ENCODE results near the gene CDK6.

Gene CDK6

DNA sequence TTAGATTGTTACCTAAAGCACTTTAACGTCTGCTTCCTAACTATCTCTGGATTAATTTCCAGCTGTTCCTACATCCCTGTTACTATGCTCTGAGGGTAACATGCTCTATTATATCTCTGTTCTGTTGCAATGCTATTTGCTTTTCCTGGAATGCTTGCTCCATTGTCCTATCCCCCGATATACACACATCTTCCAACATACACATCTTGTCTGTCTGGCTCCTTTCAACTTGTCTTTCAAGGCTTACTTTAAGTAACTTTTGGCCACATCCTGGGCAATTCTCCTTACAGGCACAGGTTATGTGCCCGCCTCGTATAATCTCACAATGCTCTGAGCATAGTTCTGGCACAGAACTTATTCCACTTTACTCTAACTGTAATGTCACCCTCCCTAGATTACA, 96.2 kb downstream of the CDK6 start:
- DNase-seq (ENCODE audit: low read depth in 1 of 2, low spot score in 1 of 2), result no peak

DNA sequence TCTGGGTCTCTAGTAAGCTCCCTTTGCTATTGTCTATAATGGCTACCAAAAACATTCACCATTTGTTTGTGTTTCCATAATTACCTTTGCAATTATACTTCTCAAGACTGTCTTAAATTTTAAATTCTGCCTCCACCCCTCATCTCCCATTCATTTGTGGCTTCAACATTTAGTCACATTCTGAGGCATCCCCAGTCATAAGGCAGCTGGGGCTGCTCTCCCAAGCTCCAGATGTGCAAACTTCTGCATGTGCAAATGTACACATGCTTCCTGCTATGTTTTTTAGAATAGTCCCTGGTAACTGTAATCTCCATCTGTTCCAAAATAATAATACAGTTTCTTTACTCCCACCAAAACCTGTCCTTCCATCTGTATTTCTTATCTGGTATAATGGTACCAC, 97.3 kb downstream of the CDK6 start:
- DNase-seq (ENCODE audit: low read depth in 1 of 2, low spot score in 1 of 2), result no peak

DNA sequence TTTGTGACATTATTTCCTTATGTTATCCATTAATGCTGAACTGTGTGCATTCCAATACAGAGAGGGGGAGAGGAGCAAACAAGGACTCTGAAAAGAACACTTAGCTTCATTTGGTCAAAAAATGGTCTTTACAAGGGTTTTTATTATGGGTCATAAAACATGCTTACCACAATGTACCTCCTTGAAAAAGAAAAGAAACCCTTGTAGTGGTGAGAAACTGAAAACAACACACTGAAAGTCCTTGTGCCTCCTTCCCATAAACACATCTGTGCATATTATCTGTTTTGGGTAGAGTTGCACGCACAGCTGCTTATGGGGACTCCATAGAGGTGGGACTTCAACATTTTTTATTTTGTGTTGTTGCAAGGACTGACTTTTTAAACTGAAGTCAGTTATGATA, 98.7 kb downstream of the CDK6 start:
- DNase-seq (ENCODE audit: low read depth in 1 of 2, low spot score in 1 of 2), result no peak

DNA sequence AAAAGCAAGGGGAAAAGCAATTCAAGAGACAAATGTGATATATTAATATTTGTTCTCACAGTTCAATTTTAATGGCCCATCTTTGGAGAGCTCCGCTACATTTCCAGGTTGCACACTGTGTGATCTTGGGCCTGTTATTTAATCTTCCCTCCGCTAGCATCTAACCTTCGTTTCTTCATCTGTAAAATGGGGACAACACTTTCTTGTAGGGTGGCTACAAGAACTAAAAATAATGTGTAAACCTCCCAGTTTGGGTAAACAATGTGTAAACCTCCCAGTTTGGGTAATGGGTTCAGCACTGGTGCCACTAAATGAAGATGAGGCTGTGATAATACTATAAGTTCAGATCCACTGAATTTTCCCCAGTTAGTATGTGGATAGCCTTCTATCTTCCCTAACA, 99.5 kb downstream of the CDK6 start:
- no peak for DNase-seq (ENCODE audit: low read depth in 1 of 2, low spot score in 1 of 2)

DNA sequence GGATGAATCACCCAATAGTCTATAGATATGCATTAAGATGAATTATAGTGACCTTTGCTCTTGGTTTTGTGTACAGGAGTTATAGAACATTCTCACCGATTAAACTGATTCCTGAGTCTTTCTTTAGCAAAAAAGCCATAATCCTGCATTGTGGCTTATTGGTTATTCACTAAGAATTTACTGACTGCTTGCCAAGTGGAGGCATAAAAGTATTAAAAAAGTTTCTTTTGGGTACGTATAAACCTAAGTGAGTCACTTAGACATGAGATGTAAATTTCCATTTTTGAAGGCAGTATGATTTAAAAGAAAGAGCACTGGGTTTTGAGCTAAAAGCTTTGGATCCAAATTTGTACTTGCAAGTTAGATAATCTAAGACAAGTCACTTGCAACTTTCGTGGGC, 100.7 kb downstream of the CDK6 start:
- no peak for DNase-seq (ENCODE audit: low read depth in 1 of 2, low spot score in 1 of 2)

DNA sequence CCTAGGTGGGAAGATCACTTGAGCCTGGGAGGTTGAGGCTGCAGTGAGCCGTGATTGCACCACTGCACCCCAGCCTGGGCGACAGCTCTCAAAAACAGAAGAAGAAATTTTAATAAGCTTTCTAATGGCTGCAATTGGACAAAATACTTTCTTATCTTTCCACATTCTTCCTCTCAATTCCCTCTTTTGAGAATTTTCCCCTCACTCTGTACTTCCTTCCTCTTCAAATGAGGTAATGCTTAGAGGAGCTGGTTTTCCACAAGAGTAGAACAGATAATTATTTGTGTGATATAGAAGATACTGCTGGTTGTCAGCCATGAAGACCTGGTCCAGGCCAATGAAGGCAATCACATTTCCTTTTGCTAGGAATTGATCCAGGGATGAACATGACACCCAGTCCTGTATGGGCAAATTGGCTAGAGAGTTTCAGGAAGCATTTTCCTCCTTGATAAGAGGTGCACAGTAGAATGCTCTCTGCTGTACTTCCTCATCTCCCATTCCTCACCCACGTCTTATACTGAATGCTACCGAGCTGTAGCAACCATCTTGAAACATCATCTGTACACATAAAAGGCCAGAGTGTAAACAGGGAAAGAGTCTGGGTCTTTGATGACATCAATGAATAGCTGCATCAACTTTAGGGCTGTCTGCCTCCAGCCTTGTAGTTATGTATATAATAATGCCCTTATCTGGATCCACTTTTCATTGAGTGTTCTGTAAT, 103.9 kb downstream of the CDK6 start:
- DNase-seq (ENCODE audit: low read depth in 1 of 2, low spot score in 1 of 2), result no peak

DNA sequence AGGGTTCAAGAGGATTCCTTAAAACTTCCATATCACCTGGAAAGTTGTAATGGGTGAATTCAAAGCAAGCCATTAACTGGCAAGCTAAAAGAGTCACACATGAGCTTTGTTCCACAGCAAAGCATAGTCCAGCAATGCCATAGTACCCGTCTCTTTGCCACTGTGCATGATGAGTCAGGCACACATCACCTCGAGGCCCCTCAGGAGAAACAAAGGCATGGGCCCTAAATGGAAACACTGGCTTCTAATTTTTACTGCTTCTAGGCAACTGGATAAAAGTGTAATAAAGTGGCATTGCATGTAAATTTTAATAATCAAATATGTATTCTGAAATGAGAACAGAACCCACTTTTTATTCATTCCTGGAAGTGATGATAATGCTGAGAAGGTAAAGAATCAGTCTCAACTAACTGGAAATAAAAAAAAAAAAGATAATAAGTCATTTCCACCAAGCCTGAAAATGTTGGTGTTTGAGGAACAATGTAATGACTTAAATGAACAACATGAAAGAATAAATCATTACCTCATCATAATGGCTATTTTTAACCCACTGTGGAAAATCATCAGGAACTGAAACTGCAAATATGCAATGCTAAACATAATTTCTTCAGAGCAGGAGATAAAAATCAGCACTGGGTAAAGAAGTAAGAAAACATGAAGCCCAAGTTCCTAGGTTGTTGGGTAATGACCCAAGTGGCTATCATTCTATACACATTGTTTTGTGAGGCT, 104.9 kb downstream of the CDK6 start:
- DNase-seq (ENCODE audit: low read depth in 1 of 2, low spot score in 1 of 2), result no peak

DNA sequence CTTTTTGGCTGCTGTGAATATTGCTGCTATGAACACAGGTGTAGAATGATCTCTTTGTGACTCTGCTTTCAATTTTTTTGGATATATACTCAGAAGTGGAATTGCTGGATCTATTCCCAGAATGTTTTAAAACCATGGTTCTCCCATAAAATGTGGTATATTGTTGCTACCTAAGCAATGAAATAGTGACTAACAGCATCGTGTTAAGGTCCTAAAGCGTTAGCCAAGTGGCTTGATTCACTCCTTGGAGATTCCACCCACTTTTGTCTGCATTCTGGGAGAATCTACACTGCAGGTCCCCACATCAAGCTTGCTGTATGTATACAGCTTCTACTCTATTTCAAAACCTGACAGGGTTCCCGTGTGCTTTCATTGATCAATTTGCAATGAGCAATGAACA, 105.6 kb downstream of the CDK6 start:
- DNase-seq (ENCODE audit: low read depth in 1 of 2, low spot score in 1 of 2), result no peak

DNA sequence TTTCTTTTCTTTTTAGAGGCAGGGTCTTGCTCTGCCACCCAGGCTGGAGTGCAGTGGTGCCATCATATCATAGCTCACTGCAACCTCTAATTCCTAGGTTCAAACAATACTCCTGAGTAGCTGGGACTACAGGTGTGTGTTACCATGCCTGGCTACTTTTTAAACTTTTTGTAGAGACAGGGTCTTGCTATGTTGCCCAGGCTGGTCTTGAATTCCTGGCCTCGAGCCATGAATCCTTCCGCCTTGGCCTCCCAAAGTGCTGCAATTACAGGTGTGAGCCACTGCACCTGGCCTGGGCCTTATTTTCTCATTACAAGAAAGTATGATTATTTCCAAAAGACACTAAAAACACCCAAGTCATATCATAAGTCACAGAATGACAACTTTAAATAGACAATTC, 106.6 kb downstream of the CDK6 start:
- DNase-seq (ENCODE audit: low read depth in 1 of 2, low spot score in 1 of 2), result no peak

DNA sequence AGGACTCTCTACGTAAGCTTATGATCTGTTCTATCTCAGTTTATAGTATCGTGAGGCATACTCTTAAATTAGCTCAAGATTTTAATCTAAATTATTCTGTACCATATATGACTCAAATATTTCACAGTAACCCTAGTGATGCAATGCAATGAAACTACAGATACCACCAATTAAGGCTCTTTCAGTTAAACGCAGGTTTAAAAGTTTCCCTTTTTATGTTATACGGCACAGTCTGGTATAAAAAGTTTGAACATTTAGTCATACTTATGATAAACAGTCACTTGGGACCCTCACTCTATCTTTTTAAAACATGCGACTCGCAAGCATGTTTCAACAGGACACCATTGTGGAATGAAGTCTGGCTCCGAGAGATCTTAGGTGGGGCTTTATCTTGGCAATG, 107.2 kb downstream of the CDK6 start:
- DNase-seq (ENCODE audit: low read depth in 1 of 2, low spot score in 1 of 2), result no peak

DNA sequence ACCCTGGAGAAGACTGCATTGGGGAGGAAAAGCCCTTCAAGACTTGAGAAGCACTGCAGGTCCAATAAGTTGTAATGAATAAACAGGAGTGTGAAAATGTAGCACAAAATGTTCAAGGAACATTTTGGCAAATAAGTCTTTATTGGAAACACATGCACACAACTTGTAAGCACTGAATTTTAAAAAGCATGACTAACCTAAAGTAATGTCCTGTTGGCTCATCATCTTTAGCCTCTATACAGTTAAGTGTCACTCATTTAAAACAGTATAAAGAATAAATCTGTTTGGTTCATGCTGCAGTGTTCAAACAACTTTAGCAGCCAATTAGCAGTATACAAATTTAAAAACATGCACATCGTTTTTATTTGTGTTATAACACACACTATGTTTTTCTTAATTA, 108.6 kb downstream of the CDK6 start:
- no peak for DNase-seq (ENCODE audit: low read depth in 1 of 2, low spot score in 1 of 2)

DNA sequence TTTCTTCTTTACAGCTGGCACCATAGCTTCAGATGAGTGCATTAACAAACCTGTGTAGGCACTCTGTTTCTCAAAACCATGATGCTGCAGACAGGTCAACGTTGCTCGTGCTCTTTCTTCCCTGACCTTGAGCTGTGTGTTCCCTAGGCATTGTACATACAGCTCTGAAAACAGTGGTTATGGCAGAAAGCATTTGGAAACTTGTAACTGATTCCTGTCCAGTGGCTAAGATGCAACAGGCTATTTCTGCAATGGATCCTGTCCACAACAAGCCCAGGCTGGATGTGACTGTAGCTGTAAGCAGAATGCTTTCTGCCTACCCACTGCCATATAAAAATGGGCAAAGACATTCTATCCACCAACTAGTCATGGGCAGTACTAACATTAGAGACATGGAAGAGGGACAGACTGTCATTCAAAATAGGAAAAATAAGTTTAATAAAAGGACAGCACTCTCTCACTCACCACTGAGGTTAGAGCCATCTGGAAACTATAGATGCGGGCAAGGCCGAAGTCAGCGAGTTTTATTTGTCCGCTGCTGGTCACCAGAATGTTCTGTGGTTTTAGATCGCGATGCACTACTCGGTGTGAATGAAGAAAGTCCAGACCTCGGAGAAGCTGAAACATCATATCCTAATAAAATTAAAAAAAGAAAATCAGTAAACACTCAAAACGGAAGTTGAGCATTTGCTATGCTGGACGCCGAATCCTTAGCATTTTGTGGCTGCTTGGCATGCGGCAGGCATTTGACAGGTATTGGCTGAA, 111.0 kb downstream of the CDK6 start:
- DNase-seq (ENCODE audit: low read depth in 1 of 2, low spot score in 1 of 2), result no peak

DNA sequence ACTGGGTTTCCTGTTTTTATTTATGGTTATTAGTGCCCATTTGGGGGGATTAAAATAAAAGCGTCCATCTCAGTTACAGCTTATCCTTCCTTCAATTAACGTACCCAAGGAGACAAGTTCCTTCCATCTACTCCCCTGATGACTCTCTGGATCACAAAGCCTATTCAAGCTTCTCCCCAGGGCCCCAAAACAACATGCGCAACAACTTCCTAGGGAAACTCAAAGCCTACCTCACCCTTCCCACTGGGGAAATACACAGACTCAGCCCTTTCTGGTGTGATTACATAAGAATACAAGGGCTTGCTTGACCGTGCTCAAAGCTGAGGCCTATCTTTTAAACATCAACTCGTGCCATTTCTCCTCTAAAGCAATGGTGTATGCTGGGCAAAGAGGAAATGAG, 112.4 kb downstream of the CDK6 start:
- DNase-seq (ENCODE audit: low read depth in 1 of 2, low spot score in 1 of 2), result no peak

DNA sequence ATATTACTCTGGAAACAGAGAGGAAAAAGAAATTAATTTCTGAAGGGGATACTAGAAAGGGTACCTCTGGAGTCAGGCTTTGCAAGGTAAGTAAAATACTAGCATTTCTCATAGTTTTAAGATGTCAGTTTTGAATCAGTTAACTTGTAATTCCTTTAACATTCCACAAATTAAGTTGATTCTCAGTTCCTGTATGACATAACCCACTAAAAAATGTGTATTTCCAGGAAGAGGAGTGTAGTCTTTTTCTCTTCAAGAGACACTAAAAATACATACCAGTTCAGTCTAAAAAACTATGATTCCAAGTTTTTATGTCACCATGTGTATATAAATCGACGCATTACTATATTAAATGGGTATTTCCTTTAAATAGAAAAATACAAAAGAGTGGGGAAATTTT, 113.2 kb downstream of the CDK6 start:
- no peak for DNase-seq (ENCODE audit: low read depth in 1 of 2, low spot score in 1 of 2)

DNA sequence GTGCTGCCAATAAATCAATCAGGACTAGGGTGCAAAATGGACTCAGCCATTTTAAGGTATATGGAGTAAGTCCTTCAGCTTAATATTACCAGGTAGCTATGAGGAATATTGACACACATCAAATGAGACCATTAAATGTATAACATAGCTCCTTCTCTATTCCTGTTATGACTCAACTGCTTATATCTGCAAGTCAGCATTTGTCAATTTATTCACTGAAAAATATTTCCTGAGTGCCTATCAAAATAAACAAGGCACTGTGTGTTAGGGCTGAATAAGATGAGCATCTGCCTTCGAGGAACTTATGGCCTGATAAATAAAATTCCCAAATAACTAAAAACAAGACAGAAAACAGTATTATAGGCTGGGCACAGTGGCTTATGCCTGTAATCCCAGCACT, 113.8 kb downstream of the CDK6 start:
- DNase-seq (ENCODE audit: low read depth in 1 of 2, low spot score in 1 of 2), result no peak

DNA sequence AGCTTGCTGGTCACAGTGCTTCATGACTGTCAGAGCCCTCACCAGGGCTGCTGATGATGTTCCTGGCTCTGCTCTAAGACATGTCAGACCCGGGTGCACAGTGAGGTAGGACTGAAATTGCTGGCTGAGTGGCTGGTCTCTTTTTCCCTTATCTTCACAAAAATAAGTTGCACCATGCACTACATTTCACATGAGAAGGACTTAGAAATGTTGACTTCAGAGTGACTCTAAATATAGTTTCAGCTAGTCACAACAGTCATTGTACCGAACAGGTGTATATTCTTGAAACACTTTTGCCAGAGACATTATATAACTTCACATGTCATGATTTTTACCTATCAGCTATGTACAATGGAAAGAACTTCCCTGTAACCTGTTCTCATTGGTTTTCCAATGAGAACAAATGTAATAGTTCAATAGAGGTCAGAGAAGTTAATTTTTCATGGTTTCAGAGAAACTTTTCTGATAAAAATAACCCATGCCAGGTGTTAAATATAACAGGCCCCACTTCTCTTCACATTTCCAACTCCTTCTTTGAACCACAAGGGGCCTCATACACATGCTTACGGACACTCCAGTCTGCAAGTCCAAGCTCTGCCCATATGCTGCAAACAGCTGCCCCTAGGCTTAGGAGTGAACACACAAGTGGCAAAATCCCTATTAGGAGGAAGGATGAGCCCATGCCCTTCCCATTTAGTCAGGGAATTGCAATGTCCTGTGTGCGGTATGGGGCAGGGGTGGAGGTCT, 115.6 kb downstream of the CDK6 start:
- no peak for DNase-seq (ENCODE audit: low read depth in 1 of 2, low spot score in 1 of 2)

DNA sequence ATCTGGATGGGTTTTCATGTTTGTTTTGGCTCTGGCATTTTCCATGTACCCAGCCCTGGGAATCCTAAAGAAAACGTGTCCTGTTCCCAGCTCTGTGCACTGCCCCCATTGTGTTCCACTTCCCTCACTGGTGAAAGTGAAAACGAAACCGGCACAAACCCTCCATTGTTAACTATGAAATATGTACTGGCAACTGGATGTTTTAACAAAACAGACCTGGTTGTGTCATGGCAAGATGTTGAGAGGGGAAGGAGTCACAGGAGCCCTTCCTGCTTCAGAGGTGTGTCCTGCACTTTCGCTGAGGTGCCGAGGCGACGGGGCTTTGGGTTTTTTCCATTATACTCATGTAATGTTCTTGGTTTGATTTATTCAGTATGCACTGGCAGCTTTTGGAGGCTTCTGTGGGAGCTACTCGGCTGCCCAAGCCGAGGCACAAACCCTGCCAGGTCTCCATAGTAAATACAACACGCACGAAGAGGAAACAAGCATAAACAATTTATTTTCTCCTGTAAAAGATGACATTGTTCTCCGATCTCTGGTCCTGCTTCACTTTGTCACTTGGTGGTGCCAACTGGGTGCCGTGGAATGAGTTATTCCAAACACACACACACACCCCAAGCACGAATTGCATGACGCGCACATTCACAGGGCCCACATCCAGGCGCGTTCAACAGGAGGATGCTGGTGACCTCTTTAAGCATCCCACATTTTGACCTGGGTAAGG, 118.2 kb downstream of the CDK6 start:
- DNase-seq (ENCODE audit: low read depth in 1 of 2, low spot score in 1 of 2), result peak; percentile 9 to 12

DNA sequence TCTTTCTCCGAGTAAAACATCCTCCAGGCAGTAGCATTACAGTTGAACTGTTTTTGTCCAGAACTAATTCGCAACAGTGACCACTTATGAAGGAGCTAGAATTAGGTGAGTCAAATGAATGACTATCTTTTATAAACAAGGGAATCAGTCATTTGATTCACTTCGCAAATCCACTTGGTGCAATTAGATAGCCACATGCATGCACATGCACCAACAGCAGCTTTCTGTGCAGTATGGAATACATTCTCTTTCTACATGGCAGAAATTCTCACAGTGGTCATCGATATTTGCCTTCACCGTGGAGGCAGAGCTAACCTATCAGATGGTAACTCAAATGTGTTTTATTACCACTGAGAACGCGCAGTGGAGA, 118.8 kb downstream of the CDK6 start:
- DNase-seq (ENCODE audit: low read depth in 1 of 2, low spot score in 1 of 2), result no peak

DNA sequence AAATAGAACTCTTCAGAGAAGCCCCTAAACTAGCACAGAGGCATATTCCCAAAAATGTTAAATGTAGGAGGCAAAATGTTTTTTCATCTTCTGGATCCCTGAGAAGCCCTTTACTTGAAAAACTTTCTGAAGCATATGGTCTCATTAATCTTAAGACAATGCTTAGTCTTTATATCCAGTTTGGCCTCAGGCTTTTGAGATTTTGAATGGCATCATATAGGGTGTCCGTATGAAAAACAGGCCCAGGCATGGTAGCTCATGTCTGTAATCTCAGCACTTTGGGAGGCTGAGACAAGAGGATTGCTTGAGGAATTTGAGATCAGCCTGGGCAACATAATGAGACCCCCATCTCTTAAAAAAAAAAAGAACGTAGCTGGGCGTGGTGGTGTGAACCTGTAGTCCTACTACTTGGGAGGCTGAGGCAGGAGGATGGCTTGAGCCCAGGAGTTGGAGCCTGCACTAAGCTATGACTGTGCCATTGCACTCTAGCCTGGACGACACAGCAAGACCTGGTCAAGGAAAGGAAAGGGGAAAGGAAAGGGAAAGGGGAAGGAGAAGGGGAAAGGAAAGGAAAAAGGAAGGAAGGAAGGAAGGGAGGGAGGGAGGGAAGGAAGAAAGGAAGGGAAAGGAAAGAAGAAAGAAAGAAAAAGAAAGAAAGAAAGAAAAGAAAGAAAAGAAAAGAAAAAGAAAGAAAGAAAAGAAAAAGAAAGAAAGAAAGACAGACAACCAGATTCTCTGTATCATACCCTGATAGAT, 119.4 kb downstream of the CDK6 start:
- no peak for DNase-seq (ENCODE audit: low read depth in 1 of 2, low spot score in 1 of 2)

DNA sequence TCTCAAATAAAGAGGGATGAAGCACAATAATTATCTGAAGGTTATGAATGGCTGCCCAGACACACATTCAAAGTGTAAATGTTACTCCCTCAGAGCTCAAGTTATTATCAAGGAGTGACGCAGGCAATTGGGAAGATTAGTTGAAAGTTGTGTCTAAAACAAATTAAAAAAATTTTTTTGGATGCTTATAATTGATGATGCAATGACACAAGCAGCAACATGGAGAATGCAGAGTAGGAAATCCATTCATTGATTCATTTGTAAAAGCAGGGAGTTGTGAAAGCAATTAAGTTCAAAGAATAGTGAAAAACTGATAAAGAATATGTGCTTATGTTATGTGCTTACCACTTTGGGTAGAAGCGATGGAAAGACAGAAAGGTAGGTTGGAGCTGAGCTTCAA, 120.4 kb downstream of the CDK6 start:
- DNase-seq (ENCODE audit: low read depth in 1 of 2, low spot score in 1 of 2), result no peak

Measured in stimulated activated CD4-positive, alpha-beta T cell treated with anti-CD3 and anti-CD28 coated beads, Interleukin-15, amount 100 ng/mL, for 1 hour (primary cell).